Measurements from ENCODE around the gene UBE2N. TPM values are rescaled to one million over a fixed set of nuclear protein-coding genes. Genes with fewer than 3 reads are reported as not detected.

The UBE2N gene
- total RNA-seq, 2 donors from 2014 or later, result 106 to 137 TPM

DNA sequence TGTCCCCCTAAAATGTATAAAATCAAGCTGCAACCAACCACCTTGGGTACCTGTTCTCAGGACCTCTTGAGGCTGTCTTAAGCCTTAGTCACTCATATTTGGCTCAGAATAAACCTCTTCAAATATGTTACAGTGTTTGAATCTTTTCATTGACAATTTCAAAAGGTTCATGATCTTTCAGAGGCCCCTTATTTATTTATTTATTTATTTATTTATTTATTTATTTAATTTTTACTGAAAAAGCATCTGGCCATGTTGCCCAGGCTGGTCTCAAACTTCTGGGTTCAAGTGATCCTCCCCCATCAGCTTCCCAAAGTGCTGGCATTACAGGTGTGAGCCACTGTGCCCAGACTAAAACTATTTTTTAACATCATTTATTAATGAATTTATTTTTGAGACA lies 72.2 kb downstream of the UBE2N start:
- H3K4me3 ChIP-seq, result no peak overlapping the region
- DNase-seq, result no peak
- intact Hi-C loops (cut with DNase I), result no loop called here
- TF ChIP-seq, protein P1, sequence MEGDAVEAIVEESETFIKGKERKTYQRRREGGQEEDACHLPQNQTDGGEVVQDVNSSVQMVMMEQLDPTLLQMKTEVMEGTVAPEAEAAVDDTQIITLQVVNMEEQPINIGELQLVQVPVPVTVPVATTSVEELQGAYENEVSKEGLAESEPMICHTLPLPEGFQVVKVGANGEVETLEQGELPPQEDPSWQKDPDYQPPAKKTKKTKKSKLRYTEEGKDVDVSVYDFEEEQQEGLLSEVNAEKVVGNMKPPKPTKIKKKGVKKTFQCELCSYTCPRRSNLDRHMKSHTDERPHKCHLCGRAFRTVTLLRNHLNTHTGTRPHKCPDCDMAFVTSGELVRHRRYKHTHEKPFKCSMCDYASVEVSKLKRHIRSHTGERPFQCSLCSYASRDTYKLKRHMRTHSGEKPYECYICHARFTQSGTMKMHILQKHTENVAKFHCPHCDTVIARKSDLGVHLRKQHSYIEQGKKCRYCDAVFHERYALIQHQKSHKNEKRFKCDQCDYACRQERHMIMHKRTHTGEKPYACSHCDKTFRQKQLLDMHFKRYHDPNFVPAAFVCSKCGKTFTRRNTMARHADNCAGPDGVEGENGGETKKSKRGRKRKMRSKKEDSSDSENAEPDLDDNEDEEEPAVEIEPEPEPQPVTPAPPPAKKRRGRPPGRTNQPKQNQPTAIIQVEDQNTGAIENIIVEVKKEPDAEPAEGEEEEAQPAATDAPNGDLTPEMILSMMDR (IDR thresholded peaks at IDR 0.05), result no peak
- H3K27me3 ChIP-seq, result no peaks in the 10 kb centered on the region
- H3K4me1 ChIP-seq, result no peaks in the 10 kb centered on the region
- H3K9me3 ChIP-seq, result no peaks in the 10 kb centered on the region
- no peak overlapping the region for H3K9ac ChIP-seq (ENCODE audit: low read depth in 2 of 2, low read length in 2 of 2)
- no peak overlapping the region for H3K27ac ChIP-seq
- H3K36me3 ChIP-seq, result no peaks in the 10 kb centered on the region

DNA sequence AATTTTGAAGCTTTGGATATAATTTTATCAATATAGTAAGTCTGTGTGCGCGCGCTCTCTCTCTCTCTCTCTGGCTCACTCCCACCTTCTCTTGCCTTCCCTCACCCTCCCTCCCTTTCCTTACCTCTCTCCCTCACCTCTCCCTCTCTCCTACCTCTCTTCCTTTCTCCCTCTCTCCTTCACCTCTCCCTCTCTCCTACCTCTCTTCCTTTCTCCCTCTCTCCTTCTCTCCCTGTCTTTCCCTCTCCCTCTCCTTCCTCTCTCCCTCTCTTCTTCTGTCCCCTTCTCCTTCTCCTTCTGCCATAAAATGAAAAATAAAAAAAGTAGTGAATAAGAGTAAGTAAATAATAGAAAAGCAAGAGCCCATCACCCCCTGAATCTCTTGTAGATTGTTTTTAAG lies 73.0 kb downstream of the UBE2N start:
- Histone ChIP-seq H3K4me1 (no peaks in the 10 kb centered on the region), H3K9me3 (no peaks in the 10 kb centered on the region), H3K4me3 (no peak overlapping the region), H3K9ac (ENCODE audit: low read depth in 2 of 2, low read length in 2 of 2) (no peak overlapping the region), H3K36me3 (no peaks in the 10 kb centered on the region), H3K27me3 (no peaks in the 10 kb centered on the region), H3K27ac (no peak overlapping the region)
- DNase-seq, result no peak
- intact Hi-C loops (cut with DNase I), result no loop called here
- TF ChIP-seq, protein P1 (IDR thresholded peaks at IDR 0.05), result no peak

DNA sequence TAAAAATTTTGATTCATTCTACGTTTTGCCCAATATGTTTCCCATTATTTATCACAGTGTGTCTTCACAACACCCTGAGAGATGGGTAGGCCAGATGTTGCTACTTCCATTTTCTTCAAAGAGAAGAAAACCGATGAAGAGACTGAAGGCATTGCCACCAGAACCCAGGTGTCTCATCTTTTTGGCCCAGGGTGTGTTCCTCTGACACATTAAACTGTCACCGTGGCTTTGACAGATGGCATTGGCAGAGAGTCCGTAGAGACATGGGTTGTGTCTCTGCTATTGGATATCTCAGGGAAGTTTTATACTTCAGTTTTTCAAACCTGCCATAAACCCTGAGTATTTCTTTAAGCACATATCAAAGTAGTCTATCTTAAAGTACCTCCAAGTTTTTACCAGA lies 75.3 kb downstream of the UBE2N start:
- Histone ChIP-seq H3K36me3 (no peaks in the 10 kb centered on the region), H3K4me1 (no peaks in the 10 kb centered on the region), H3K9ac (ENCODE audit: low read depth in 2 of 2, low read length in 2 of 2) (no peak overlapping the region), H3K27ac (no peak overlapping the region), H3K9me3 (no peaks in the 10 kb centered on the region), H3K4me3 (no peak overlapping the region), H3K27me3 (no peaks in the 10 kb centered on the region)
- intact Hi-C loops (cut with DNase I), result no loop called here
- TF ChIP-seq, protein P1 (IDR thresholded peaks at IDR 0.05), result no peak
- no peak for DNase-seq

DNA sequence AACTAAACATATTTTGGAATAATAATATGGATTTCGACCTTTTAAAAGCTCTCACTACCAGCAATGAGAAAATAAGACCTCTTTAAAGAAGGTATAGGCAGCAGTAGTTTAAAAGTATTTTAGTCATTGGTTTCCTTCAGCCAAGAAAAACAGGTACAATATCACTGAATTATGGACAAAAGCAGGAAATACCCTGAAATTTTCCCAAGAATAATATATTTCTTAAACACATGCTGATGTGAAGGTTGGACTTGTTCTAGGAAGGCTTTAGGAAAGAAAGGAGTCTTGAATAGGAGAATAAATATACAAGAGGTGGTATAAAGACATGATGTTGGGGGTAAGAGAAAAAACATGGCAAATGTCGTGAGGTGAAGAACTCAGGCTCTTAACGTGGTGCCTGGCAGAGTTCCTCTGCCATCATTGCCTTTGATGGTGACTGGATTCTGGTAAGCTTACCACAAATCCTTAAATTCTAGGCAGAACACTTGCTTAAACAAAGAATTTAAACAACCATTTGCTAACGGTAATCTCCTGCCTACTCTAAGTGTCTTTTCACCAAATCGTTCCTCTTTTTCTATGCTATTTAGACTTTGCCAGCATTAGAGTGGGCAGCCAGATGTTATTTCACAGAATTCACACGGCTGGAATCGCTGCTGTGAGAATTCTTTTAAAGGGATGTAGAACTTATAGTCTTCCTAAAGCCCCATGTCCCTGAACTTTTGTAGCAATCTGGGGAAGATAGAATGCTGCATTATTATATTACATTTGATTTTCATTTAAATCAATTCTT lies 75.9 kb downstream of the UBE2N start:
- Histone ChIP-seq H3K36me3 (no peaks in the 10 kb centered on the region), H3K4me1 (no peaks in the 10 kb centered on the region), H3K27me3 (no peaks in the 10 kb centered on the region), H3K9ac (ENCODE audit: low read depth in 2 of 2, low read length in 2 of 2) (no peak overlapping the region), H3K27ac (no peak overlapping the region), H3K9me3 (no peaks in the 10 kb centered on the region), H3K4me3 (no peak overlapping the region)
- TF ChIP-seq, protein P1 (IDR thresholded peaks at IDR 0.05), result no peak
- DNase-seq, result no peak
- intact Hi-C loops (cut with DNase I), result no loop called here

DNA sequence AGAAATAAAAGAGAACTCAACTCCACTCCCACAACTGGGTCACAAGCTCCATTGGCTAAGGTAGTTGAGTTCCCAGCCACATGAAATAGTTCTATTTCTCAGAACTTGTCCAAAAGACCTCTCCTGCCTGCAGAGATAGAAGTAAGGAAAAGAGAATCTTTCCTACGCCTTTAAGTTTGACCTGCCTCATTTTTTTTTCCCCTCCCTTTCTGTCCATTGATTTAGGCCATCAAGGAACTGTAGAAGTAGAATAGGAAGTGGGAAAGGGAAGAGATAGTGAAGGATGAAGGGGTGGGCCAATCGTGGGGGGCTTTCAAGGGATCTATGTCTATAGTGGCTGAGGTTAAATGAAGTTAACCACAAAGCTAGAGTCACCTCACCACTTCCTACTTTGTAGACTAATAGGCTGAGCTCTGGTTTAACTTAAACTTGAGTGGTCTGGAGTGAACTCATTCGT lies 77.9 kb downstream of the UBE2N start:
- Histone ChIP-seq H3K4me1 (no peaks in the 10 kb centered on the region), H3K9me3 (no peaks in the 10 kb centered on the region), H3K4me3 (no peak overlapping the region), H3K9ac (ENCODE audit: low read depth in 2 of 2, low read length in 2 of 2) (no peak overlapping the region), H3K36me3 (no peaks in the 10 kb centered on the region), H3K27ac (no peak overlapping the region), H3K27me3 (no peaks in the 10 kb centered on the region)
- TF ChIP-seq, protein P1 (IDR thresholded peaks at IDR 0.05), result no peak
- DNase-seq, result no peak
- intact Hi-C loops (cut with DNase I), result no loop called here

Data from colonic mucosa (tissue), 4 donors.